ENCODE measurements around the gene LRRC51.
A peak's percentile ranks its signal among the peaks of the same experiment; 100 is the strongest.

The LRRC51 gene

DNA sequence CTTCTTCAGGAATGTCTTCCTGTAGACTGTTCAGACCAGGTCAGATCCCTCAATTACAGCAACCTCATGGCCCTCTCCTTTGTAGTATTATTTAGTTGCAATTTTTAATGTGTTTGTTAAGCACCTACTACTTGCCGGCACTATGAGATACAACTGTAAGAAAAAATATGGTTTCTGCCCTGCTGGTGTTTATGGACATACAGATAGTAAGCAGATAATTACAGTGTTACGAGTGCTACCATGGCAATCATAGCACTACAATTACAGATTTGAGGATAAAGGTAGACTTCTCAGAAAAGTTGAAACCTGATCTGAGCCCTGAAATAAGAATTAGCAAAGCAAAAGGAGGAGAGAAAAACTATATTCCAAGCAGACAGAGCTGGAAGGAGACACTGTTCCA is 2.8 kb downstream of the LRRC51 start:
- TF ChIP-seq, protein P1, sequence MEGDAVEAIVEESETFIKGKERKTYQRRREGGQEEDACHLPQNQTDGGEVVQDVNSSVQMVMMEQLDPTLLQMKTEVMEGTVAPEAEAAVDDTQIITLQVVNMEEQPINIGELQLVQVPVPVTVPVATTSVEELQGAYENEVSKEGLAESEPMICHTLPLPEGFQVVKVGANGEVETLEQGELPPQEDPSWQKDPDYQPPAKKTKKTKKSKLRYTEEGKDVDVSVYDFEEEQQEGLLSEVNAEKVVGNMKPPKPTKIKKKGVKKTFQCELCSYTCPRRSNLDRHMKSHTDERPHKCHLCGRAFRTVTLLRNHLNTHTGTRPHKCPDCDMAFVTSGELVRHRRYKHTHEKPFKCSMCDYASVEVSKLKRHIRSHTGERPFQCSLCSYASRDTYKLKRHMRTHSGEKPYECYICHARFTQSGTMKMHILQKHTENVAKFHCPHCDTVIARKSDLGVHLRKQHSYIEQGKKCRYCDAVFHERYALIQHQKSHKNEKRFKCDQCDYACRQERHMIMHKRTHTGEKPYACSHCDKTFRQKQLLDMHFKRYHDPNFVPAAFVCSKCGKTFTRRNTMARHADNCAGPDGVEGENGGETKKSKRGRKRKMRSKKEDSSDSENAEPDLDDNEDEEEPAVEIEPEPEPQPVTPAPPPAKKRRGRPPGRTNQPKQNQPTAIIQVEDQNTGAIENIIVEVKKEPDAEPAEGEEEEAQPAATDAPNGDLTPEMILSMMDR (conservative IDR thresholded peaks at IDR 0.05; ENCODE audit: low read depth, low read length), result no peak
- DNase-seq (ENCODE audit: low read depth), result no peak
- H3K4me3 ChIP-seq (ENCODE audit: low read depth, low read length), result no peak overlapping the region

DNA sequence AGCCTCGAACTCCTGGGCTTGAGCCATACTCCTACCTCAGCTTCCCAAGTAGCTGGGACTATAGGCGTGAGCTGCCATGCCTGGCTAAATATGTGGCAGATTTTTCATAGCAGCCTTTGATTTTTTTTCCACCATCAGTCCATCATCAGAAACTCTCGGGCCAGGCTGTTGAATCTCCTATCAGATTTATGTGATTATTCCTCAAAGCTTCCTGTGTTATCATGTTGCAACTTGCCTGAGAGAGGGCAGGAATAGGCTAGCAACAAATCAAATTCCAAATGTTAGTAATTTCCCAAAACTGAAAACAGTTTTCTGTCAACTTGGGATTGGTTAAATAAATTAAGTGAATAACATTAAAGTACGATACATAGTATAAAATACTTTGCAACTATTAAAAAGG is 3.4 kb downstream of the LRRC51 start:
- TF ChIP-seq, protein P1 (conservative IDR thresholded peaks at IDR 0.05; ENCODE audit: low read depth, low read length), result no peak
- DNase-seq (ENCODE audit: low read depth), result no peak
- no peak overlapping the region for H3K4me3 ChIP-seq (ENCODE audit: low read depth, low read length)

DNA sequence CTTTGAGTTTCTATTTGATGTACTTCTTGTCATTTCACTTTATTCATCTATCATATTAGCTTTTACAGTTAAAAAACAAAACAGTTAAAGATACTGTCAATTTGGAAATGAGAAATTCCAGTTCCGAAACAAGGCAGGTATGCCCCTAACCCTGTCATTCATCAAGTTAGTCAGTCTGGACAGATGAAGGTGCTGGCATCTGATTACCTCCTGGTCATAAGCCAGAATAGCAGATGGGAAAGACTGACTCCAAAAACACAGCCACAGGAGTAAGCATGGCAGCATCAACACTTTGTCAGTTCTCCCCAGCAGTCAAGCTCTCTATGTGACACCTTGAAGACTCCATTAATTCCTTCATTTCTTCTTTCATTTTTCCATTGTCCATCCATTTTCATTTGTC is 4.3 kb downstream of the LRRC51 start:
- TF ChIP-seq, protein P1 (conservative IDR thresholded peaks at IDR 0.05; ENCODE audit: low read depth, low read length), result no peak
- DNase-seq (ENCODE audit: low read depth), result no peak
- no peak overlapping the region for H3K4me3 ChIP-seq (ENCODE audit: low read depth, low read length)

DNA sequence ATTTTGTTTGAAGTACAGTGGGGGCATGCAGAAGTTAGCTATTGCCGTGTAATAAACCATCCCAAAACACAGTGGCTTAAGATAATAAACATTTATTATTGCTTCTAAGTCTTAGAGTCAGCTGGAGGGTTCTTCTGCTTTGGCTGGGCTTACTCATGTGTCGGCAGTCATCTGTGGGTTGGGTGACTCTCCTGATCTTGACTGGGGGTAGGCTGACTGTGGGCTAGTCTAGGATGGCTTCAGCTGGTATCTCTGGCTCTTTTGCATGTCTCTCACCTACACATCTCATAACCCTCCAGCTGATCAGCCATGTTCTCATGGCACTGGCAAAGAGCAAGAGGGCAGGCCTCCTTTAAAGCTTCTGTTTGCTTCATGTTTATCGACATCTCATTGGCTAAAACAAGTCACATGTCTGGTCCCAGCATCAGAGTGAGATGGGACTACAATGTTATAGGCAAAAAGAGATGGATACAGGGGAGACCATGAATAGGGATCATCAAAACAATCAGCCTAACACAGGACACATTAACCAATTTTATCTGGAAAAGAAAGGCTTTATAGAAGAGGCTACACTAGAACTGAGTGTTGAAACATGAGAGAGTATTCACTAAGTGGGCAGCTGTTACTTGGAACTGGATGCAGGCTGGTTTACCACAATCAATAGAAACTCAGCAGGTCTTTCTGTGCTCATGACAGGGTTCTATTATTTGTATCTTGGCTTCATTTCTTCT is 5.1 kb downstream of the LRRC51 start:
- no peak for DNase-seq (ENCODE audit: low read depth)
- TF ChIP-seq, protein P1 (conservative IDR thresholded peaks at IDR 0.05; ENCODE audit: low read depth, low read length), result no peak
- H3K4me3 ChIP-seq (ENCODE audit: low read depth, low read length), result no peak overlapping the region

DNA sequence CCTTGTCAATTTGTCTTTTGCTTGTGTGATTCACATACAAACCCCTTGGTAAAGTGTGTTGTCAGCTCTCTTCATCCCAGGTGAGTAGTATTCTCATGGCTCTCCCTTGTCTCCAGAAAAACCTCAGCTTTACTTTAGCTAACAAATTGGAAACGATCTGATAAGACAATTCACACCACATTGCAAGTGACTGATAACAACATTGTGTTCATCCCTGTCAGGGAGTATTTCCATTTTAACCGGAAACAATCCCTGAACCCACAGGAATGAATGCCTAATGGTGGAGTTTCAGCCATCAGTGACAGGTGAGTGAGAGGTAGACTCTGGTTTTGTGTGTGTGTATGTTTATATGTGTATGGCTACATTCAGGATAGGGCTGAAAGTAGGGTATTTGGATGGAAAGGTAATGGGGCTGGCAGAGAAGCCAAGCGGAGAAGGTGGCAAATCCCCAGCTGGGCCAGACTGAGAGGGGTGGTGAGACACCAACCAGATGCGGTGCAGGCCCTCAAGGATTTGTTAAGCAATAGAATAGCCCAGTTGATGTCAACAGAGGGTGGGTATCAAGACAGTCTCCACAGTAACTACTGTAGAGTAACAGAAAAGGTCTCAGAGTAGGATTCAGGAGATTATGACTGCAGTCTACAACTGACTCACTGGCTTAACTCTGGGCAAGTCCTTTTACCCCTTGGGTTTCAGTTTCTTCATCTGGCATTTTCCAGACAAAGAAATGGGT is 7.6 kb downstream of the LRRC51 start:
- TF ChIP-seq, protein P1 (conservative IDR thresholded peaks at IDR 0.05; ENCODE audit: low read depth, low read length), result no peak
- no peak overlapping the region for H3K4me3 ChIP-seq (ENCODE audit: low read depth, low read length)
- no peak for DNase-seq (ENCODE audit: low read depth)

DNA sequence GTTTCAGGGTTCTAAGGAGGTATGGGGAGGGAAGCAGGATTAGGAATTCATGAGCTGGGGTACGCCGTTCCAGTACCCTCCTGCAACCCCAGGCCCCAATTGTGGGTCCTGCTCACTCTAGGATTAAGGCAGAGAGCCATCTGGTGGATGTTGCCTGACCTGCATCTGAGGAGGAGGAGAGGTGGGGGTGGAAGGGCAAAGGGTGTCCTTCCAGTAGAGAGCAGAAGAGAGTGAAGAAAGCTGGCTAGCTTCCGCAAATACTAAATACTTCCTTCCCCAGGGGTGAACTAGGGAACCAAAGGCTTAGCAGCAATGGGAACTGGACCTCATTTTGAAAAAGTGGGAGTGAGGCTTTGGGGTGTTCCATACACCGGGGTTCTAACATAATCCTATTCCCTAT is 10.6 kb downstream of the LRRC51 start:
- DNase-seq (ENCODE audit: low read depth), result peak; percentile 79
- H3K4me3 ChIP-seq (ENCODE audit: low read depth, low read length), result no peak overlapping the region
- TF ChIP-seq, protein P1 (conservative IDR thresholded peaks at IDR 0.05; ENCODE audit: low read depth, low read length), result peak; percentile 90
